WERI-Rb-1 (cell line): ENCODE measurements around the gene RAB20.

Experiments used
- DNase-seq: peaks from one replicate; pipeline ENCODE4 v3.0.0-alpha.2; 2020
- H3K27ac ChIP-seq: fragments of 250-450 bp; sonication (Bioruptor Pico); 2 replicates; pipeline ENCODE4 v1.5.1; 2020; ENCODE audit warnings: mild to moderate bottlenecking, moderate library complexity
- H3K27me3 ChIP-seq: fragments of 250-450 bp; sonication (Bioruptor Pico); 2 replicates; pipeline ENCODE4 v1.5.1; 2021; ENCODE audit warnings: mild to moderate bottlenecking, low read depth, moderate library complexity; ENCODE audit not compliant: insufficient read depth, severe bottlenecking
- H3K36me3 ChIP-seq: fragments of 250-450 bp; sonication (Bioruptor Pico); 2 replicates; pipeline ENCODE4 v1.5.1; 2020; ENCODE audit warnings: mild to moderate bottlenecking, moderate library complexity
- H3K4me3 ChIP-seq: 2 replicates; pipeline ENCODE4 v1.5.1; 2011; ENCODE audit warnings: low read depth, mild to moderate bottlenecking, control low read depth, low read length
- H3K9me3 ChIP-seq: fragments of 250-450 bp; sonication (Bioruptor Pico); 2 replicates; pipeline ENCODE4 v1.5.1; 2021; ENCODE audit warnings: mild to moderate bottlenecking, moderate library complexity; ENCODE audit not compliant: severe bottlenecking
- TF ChIP-seq, protein P1 (sequence below): IDR thresholded peaks from 2 replicates; pipeline ENCODE4 v1.5.1; 2011; ENCODE audit warnings: low read depth, mild to moderate bottlenecking, control low read depth, inconsistent platforms, low read length

The RAB20 gene

DNA sequence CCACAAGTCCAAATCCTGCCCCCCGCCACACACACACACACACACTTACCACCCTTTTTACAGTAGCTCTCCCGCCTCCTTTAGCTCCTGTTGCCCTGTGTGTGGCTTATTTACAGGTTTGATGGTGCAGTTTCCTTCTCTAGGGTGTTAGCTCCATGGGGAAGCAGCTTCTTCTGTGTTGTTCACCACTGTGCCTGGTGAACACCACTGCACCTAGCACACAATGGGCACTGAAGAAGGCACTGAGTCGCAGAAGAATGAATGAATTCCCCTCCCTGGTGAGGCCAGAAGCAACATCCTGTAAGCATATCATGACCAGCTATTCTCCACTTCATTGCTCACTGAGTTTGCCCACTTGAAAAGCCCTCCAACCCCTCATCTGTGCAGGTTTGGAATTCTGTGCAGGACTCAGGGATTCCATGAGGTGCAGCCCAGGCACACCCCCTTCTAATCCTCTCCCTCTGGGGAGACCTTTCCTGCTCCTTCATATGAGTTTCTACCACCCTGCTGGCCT lies 3.0 kb upstream of the RAB20 start:
- no peak overlapping the region for H3K4me3 ChIP-seq
- no peaks in the 10 kb centered on the region for H3K9me3 ChIP-seq
- TF ChIP-seq, protein P1, sequence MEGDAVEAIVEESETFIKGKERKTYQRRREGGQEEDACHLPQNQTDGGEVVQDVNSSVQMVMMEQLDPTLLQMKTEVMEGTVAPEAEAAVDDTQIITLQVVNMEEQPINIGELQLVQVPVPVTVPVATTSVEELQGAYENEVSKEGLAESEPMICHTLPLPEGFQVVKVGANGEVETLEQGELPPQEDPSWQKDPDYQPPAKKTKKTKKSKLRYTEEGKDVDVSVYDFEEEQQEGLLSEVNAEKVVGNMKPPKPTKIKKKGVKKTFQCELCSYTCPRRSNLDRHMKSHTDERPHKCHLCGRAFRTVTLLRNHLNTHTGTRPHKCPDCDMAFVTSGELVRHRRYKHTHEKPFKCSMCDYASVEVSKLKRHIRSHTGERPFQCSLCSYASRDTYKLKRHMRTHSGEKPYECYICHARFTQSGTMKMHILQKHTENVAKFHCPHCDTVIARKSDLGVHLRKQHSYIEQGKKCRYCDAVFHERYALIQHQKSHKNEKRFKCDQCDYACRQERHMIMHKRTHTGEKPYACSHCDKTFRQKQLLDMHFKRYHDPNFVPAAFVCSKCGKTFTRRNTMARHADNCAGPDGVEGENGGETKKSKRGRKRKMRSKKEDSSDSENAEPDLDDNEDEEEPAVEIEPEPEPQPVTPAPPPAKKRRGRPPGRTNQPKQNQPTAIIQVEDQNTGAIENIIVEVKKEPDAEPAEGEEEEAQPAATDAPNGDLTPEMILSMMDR = no peak
- DNase-seq = no peak
- peaks cover 59% of the 10 kb centered on the region for H3K27me3 ChIP-seq
- no peaks in the 10 kb centered on the region for H3K36me3 ChIP-seq
- H3K27ac ChIP-seq = no peak overlapping the region

DNA sequence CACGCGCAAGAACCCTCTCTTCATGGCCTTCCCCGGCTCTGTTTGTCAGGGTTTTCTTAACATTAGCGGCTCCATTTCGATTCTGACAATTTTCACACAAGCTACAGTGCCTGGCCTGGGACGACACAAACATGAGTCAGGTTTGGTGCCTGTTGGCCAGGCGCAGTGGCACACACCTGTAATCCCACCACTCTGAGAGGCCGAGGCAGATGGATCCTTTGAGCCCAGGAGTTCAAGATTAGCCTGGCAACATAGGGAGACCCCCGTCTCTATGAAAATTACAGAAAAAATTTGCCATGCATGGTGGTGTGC lies 1.9 kb upstream of the RAB20 start:
- Histone ChIP-seq H3K4me3 (no peak overlapping the region), H3K9me3 (no peaks in the 10 kb centered on the region), H3K27ac (no peak overlapping the region), H3K36me3 (no peaks in the 10 kb centered on the region), H3K27me3 (peaks cover 61% of the 10 kb centered on the region)
- TF ChIP-seq, protein P1 = no peak
- DNase-seq = no peak

DNA sequence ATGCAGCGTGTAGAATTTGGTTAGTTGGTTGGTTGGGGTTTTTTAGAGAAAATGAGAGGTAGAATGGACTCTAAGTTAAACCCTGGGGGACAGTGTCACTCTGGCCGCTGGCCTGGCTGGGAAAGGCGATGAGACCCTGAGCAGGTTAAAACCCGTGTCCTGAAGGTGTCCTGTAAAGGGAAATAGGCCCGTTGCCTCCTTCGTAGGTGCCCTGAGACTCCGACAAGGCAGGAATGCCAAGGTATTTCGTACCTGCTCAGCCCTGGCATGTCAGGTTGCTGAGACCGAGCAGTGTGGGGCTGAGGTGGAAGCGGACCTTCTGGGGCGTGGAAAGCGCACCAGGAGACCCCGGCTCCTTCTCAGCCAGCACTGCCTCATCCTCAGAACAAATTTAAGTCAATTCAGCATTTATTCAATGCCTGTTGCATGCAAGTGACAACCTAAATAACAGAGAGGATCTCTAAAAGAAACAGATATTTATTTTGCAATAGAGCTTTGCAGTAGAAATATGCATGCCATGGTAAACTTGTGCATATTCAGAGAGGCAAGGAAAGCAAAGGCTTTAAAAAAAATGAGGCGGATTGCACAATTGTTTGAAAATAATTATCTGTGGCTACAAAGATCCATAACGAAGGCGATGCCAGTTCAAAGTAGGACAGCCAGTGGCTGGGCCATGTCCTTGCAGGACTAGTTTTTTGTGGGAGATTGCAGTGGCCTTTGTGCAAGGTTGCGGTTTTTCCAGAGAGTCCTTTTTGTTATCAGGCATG lies 1.4 kb upstream of the RAB20 start:
- H3K36me3 ChIP-seq = no peaks in the 10 kb centered on the region
- TF ChIP-seq, protein P1 = no peak
- H3K27me3 ChIP-seq = peaks cover 61% of the 10 kb centered on the region
- H3K4me3 ChIP-seq = no peak overlapping the region
- H3K9me3 ChIP-seq = no peaks in the 10 kb centered on the region
- no peak for DNase-seq
- no peak overlapping the region for H3K27ac ChIP-seq

DNA sequence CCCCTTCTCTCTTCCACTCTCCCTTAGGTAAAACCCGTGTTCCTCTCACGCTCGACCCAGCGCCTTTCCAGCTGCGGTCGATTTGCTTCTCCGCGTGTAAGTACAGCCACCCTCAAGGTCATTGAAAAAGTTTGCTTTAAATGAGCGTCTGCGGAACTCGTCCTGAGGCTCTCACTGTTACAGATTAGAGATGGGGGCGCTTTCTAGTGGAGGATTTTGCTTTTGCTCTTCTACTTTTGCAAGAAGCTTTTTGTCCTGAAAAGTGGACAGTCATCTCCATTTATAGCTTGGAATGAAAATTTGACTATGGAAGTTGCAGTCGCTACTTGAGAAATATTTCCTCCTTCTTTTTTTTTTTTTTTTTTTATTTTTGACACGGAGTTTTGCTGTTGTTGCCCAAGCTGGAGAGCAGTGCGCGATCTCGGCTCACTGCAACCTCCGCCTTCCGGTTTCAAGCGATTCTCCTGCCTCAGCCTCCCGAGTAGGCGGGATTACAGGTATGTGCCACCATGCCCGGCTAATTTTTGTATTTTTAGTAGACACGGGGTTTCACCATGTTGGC lies 595 bp upstream of the RAB20 start:
- peak overlapping the region; percentile 60 for H3K4me3 ChIP-seq
- H3K9me3 ChIP-seq = peaks cover 6% of the 10 kb centered on the region
- H3K27ac ChIP-seq = no peak overlapping the region
- TF ChIP-seq, protein P1 = no peak
- H3K27me3 ChIP-seq = peaks cover 61% of the 10 kb centered on the region
- no peaks in the 10 kb centered on the region for H3K36me3 ChIP-seq
- DNase-seq = no peak

DNA sequence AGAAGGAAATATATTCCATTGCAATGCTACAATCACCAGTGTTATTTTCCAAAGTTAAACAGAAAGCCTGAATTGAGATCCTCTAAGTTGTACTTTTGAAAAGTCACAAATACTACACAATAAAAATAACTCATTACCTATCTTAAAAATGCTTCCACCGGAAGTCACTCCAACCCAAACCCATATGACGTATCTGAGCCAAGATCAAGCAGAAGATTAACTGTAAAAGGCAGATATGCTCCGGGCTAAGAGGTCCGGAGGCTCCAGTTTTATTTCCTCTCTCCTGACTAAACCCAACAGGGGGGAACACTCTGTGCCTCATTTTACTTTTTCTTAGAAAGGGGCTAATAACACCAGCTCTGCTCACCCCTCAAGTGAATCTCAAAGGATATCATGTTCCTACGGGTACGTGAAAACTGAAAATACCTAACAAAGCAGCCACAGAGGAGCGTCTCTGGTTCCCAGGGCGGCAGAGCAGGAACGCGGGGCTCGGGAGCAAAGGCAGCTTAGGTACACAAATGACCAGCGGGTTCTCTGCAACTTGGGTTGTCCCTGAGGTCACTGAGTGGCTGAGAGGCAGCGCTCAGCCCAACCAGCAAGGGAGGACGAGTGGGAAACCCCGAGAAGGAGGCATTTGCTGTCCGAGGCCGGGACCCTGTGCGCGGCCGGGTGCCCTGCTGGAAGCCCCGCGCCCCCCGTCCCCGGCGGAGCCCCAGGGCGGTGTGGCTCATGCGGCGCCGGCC lies 750 bp downstream of the RAB20 start:
- TF ChIP-seq, protein P1 = no peak
- no peak overlapping the region for H3K27ac ChIP-seq
- H3K4me3 ChIP-seq = peak overlapping the region; percentile 60
- H3K9me3 ChIP-seq = peaks cover 6% of the 10 kb centered on the region
- peak; percentile 37 for DNase-seq
- H3K27me3 ChIP-seq = peaks cover 61% of the 10 kb centered on the region
- no peaks in the 10 kb centered on the region for H3K36me3 ChIP-seq
